Measurements from ENCODE around the gene SERINC1.

DNA sequence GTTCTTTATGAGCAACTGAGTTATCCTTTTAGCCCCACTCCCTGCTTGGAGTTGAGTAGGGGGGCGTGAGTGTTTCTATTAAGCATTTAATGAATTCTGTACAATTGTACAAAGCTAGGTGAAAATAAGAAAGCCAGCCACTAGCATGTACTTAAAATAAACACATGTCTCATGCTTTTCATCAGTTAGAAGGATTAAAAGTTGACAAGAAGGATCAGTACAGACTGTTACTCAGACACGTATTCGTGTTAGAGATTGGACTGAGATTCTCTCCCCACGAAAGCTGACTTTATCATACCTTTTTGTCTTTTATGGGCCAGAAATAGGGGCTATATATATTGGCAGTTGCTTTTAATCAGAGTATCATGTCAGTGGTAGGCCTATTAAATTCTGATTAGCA, 70.5 kb downstream of the SERINC1 start:
- TF ChIP-seq, protein P1, sequence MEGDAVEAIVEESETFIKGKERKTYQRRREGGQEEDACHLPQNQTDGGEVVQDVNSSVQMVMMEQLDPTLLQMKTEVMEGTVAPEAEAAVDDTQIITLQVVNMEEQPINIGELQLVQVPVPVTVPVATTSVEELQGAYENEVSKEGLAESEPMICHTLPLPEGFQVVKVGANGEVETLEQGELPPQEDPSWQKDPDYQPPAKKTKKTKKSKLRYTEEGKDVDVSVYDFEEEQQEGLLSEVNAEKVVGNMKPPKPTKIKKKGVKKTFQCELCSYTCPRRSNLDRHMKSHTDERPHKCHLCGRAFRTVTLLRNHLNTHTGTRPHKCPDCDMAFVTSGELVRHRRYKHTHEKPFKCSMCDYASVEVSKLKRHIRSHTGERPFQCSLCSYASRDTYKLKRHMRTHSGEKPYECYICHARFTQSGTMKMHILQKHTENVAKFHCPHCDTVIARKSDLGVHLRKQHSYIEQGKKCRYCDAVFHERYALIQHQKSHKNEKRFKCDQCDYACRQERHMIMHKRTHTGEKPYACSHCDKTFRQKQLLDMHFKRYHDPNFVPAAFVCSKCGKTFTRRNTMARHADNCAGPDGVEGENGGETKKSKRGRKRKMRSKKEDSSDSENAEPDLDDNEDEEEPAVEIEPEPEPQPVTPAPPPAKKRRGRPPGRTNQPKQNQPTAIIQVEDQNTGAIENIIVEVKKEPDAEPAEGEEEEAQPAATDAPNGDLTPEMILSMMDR (IDR thresholded peaks at IDR 0.05; ENCODE audit: poor library complexity, severe bottlenecking), result no peak
- TF ChIP-seq, protein P2, sequence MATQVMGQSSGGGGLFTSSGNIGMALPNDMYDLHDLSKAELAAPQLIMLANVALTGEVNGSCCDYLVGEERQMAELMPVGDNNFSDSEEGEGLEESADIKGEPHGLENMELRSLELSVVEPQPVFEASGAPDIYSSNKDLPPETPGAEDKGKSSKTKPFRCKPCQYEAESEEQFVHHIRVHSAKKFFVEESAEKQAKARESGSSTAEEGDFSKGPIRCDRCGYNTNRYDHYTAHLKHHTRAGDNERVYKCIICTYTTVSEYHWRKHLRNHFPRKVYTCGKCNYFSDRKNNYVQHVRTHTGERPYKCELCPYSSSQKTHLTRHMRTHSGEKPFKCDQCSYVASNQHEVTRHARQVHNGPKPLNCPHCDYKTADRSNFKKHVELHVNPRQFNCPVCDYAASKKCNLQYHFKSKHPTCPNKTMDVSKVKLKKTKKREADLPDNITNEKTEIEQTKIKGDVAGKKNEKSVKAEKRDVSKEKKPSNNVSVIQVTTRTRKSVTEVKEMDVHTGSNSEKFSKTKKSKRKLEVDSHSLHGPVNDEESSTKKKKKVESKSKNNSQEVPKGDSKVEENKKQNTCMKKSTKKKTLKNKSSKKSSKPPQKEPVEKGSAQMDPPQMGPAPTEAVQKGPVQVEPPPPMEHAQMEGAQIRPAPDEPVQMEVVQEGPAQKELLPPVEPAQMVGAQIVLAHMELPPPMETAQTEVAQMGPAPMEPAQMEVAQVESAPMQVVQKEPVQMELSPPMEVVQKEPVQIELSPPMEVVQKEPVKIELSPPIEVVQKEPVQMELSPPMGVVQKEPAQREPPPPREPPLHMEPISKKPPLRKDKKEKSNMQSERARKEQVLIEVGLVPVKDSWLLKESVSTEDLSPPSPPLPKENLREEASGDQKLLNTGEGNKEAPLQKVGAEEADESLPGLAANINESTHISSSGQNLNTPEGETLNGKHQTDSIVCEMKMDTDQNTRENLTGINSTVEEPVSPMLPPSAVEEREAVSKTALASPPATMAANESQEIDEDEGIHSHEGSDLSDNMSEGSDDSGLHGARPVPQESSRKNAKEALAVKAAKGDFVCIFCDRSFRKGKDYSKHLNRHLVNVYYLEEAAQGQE (IDR thresholded peaks at IDR 0.05; ENCODE audit: borderline replicate concordance), result no peak

Data from neural cell (in vitro differentiated cells).